Measurements from ENCODE around the gene MCF2L2.

MCF2L2 gene

DNA sequence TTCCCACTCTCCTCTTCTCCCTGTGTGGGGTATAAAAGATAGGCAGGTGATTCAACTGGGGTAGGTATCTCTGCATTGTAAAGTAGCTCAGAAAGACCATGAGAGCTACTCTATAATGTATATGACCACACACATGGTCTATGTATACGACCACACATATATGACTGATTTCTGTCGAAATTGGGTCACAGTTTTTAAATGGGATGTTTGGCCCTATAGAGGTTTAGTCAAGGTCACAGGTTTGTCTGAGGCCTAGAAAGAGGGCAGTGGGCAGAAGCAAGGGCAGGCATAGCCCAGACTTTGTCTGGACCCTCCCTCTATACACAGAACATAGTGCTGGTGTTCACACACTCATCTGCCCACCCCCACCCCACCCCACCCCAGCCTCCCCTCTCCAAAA lies 270.3 kb downstream of the MCF2L2 start:
- DNase-seq: no peak

DNA sequence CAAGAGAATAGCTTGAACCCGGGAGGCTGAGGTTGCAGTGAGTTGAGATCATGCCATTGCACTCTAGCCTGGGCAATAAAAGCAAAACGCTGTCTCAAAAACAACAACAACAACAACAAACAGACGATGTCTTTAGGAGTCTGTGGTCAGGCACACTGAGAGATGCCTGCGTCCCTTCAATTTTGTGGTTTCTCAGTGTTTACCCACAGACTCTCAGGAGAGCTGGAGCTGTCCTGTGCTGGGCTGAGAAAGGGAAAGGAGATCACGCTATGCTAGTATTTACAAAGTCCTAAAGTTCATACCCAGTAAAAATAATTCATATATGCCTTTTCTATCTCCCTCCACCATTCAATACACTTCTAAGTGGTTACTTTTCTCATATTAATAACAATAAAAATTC lies 272.2 kb downstream of the MCF2L2 start:
- no peak for DNase-seq

DNA sequence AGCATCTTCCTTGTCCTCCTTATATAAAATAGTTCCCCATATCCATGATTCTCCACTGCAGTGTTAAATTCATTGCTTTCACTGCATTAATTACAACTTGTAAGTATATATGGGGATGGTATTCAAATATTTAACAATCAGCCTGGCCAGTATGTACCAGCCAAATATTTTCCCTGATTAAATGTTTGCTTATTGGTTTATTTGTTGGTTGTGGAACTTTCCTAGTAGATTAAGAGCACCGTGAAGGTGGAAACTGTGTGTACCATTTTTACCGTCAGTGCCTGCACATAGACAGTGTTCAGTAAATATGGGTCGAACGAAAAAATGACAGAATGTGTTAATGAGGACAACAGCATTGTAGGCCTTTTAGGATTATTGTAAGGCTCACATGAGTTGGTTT lies 272.9 kb downstream of the MCF2L2 start:
- no peak for DNase-seq

DNA sequence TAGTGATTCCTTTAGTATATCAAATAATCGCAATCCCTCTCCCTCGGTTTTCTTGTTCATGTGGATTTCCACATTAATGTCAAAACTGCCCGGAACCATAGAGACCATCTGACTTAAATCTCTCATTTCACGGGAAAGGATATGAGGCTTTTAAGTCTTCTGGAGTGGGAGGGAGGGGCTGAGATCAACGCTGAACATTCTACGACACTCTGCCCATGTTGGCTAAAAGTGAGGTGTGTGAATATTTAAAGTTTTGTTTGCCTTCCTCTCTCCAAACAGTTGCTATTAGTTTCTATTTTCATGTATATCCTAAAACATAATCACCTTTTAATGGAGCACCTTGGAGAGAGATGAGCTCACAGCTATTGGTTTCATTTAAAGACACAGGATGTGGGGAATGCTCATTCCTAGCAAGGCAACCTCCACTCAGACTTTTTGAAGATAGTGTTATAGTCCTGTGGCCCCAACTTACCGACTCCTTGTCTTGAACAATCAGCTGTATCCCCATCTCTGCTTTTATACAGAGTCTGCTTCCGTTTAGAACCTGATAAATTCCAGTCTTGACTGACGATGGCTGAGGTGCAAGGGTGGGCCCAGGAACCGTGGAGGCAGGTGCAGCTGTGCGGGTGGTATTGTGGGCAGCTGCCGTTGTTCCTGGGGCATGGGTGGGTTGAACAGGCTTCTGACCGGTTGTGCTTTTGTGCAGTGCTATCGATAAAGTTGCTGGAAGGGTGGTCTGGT lies 275.0 kb downstream of the MCF2L2 start:
- DNase-seq: no peak

DNA sequence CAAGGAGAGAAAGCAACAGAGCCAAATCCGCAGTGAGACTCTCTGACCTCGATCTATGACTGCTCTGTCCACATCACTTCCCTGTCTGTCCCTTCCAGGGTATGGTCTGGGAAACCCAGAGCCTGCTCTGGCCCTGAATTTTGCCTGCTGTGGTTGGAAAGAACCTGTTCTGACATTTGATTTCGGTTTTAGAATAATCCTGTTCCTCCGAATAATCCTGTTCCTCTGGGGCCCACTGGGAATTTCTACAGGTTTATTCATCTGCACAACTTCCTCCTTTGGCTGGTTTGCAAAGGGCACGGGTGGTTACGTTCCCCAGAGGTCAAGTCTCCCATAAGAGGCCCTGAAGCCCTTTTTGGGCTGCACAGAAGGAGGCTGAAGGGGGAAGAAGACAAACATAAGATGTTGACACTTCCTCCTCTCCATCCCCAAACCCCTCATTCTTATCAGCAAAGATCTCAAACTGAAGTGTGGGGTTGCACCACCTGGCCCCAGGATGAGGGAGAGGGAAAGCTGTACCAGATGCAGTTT lies 276.5 kb downstream of the MCF2L2 start:
- DNase-seq: no peak

DNA sequence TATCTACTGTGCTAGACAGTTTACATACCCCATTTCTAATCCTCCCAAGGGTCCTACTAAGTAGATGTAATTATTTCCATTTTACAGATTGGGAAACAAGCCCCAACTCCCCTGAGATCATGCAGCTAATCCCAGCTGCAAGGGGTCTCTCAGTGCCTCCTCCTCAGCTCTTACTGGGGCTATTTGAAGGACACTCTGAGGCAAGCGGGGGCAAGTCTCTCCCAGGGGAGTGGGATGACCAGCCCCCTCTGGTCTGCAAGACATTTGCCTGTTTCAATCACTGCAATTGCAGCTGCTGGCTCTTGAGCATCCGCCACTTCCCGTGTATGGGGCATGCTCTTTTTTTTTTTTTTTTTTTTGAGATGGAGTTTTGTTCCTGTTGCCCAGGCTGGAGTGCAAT lies 277.3 kb downstream of the MCF2L2 start:
- DNase-seq: no peak

DNA sequence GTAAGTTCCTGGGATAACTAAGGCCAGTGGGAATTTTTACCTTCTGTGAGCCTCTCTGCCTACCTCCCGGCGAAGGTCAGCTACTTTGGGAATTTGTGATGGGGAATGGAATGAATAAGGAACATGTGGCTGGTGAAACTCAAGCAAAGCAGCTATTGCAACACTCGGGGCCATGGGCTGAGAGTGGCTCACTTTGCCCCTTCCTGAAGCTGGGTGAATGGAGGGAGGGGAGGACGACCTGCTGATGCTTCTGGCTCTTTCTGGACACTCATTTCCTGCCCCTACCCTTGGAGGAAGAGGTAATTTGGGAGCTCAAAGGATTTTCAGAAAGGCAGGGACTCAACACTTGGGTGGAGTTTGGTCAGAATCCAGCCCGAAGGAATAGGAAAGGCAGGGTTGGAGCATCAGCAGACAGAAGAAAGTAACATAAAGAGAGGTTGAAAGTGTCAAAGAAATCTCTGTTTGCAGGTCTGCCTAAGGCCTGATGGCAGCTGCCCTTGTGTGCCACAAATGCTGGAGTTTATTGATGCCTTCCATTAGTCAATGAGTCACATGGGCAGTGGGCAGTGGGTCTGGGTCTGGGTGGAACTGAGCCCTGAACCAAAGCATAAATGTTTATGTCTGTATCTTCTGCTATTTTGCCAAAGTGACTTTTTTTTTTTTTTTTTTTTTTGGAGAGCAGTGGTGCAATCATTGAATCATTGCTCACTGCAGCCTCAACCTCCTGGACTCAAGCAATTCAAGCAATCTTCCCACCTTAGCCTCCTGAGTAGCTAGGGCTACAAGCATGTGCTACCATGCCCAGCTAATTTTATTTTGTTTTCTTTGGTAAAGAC lies 278.3 kb downstream of the MCF2L2 start:
- DNase-seq: no peak

DNA sequence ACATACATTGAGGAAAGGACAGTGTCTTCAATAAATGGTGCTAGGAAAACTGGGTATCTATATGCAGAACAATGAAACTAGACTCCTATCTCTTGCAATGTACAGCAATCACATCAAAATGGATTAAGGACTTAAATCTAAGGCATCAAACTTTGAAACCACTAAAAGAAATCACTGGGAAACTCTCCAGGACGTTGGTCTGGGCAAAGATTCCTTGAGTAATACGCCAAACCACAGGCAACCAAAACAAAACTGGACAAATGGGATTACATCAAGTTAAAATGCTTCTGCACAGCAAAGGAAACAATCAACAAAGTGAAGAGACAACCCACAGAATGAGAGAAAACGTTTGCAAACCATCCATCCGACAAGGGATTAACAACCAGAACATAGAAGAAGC lies 280.4 kb downstream of the MCF2L2 start:
- DNase-seq: no peak

DNA sequence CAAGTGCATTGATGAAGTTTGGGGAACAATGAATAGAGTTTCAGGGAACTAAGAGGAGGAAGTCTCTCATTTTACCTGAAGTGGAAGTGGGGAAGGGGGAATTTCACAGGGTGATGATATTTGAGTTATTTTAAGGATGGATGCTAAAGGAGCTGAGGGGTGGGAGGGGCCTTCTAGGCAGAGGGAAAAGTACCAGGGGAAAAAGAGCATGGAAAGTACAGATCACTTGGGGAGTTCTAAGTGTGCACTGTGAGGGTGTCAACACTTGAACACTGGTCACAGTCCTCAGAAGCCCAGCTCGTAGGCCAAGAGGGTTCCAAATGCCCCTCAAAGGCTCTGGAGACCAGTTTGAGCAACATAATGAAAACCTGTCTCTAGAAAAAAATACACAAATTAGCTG lies 284.1 kb downstream of the MCF2L2 start:
- DNase-seq: no peak

DNA sequence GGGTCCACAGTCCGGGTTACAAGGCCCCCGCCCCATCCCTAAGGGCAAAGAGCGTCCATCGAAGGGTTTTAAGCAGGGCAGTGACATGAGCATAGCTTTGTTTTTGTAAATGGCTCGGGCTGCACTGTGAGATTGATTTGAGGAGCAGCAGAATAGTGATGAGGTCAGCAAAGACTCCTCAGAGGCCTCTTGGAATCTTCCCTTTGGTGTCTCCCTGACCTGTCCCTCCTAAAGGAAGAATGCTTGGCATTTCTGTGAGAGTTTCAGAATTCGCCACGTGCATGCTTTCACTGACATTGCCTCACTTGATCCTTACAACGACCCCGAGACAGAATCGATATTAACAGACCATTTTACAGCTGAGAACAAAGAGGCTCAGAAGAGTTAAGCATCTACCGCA lies 286.2 kb downstream of the MCF2L2 start:
- no peak for DNase-seq

DNA sequence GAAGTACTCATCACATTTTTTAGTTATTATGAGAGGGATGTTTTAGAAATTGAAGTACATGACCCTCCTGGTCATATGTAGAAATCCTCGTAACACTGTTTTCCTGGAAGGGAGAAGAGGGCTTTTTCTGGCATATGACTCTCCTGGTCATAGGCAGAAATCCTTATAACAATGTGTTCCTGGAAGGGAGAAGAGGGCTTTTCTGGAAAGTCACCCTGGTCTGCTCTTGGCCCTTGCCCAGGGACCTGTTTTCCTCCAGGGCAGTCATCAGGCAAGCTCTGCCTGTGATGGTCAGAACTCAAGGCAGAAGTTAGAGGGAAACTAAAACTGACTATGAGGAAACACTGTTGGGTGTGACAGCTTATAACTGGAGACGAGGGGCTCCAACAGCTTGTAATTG lies 293.6 kb downstream of the MCF2L2 start:
- DNase-seq: no peak

DNA sequence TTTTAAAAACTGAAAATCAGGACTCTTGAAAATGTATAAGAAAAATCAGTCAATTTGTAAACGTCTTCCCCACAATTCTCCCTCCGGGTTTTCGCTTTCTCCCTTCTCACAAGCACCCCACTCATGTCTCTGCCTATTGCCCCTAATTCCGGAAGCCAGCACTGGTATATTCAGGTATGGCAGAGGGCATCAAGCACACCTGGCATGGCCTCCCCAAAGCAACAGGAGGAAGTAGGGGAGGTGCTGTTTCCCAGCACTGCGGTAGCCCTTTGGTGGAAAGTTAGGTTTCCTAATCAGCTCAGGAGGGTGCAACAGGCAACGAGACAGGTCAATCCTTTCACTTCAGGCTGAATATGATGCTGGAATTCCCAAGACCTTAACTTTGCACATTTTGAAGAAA lies 296.0 kb downstream of the MCF2L2 start:
- no peak for DNase-seq

DNA sequence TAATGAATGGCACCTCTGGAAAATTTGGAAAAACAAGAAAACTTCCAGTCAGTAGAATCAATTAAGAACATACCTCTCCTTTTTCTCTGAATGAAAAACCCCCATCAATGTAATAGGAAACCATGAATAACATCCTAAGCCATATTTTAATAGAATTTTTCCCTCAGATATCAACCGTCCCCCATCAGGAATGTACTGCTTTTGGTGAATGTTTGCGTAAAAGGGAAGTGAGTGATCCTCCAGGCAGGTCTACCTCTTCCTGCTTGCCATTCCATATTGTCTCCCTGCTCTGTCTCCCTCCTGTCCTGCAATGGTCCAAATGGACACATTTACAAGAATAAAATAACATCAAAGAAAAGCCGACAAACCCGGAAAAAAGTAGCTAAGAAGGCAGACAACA lies 296.7 kb downstream of the MCF2L2 start:
- no peak for DNase-seq

DNA sequence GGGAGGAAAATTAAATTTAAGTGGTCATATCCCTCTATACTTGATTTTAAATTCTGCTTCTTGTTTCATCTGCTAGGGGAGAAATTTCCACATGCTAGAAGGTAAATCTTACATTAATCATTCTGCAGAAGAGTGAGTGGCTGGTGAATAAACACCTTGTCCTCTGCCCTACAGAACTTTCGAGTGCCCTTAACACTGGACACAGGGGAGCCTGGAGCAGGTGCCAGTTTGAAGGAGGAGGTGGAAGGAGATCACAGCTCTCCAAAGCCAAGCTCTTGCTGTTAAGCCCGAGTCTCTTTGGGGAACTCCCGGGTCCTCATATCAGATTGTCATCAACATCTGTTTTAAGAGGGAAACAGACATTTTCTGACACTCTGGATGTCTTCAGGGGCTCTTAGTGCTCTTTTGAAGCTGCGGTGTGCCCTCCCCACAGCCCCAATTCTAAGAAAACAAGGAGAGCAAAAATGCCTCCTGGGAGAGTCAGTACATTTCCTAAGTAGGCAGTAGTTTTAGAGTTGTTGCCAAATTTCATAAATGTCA lies 297.2 kb downstream of the MCF2L2 start:
- no peak for DNase-seq

DNA sequence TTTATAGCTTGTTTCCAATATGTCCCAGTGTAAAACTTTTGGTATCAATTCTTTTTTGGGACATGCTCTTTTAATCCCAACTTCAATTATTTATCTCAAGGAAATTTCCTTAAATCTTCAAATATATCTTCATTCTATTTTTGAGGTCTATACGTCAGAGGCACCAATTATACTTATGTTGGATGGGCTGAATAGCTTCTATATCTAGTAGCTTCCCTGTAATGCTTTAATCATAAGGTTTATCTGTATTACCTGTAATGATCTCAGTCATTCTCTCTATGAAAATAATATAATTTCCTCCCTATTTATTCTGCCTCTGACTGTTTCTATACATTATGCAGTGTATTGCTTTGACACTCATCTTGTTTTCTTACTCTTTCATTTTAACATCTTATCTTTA lies 299.2 kb downstream of the MCF2L2 start:
- no peak for DNase-seq

DNA sequence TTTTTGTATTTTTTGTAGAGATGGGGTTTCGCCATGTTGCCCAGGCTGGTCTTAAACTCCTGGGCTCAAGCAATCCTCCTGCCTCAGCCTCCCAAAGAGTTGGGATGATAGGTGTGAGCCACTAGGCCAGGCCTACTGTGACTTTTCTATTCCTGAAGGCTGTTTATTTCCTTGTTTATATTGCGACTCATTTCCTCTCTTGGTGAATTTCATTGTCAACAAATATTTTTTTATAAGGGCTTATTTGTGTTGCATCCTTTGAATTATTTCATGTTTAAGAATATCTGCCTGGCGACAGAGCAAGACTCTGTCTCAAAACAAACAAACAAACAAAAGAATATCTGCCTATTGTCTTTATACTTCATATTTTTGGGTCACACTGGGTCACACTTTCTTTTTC lies 299.7 kb downstream of the MCF2L2 start:
- no peak for DNase-seq

Measured in activated effector memory CD4-positive, alpha-beta T cell treated with anti-CD3 and anti-CD28 coated beads, Interleukin-2, amount 50 U/mL, for 16 hours (primary cell).